Measurements from ENCODE around the gene SAG. TPM values are rescaled to one million over a fixed set of nuclear protein-coding genes. Genes with fewer than 3 reads are reported as not detected.

Gene SAG
- total RNA-seq: under 1 TPM in 1 of 9 donors, not detected in 8; 0.06 TPM
- polyA plus RNA-seq: under 1 TPM in 1 of 3 donors, not detected in 2; 0.20 TPM
- long read RNA-seq, donor 1: 0 reads
- long read RNA-seq, donor 2: 0 reads
- long read RNA-seq, donor 3: 0 reads
- long read RNA-seq, donor 4: 0 reads
- long read RNA-seq, donor 5: 0 reads
- long read RNA-seq, donor 6: 0 reads
- long read RNA-seq, donor 7: 0 reads
- long read RNA-seq, donor 8: 0 reads
- long read RNA-seq, donor 9: 0 reads
- long read RNA-seq, donor 10: 0 reads

DNA sequence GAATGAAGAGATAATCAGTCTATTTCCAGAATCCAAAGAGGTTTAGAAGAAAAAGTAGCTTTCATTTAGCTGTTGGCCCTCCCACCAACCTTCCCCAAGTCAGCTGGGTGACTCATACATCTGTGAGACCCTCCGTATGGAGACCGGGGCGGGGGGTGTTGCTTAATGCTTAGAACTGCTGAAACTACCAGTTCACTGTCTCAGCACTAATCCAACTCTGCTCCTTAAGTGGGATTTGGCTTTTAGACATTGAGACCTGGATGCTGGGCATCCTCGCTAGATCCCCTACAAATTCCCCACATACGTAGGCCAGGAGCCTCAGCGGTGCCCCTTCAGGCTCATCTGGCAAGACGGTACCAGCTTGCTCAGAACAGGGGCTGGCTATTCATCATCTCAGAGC is at the start of gene SAG:
Gene SAG, plus strand, starts transcription at position 252 of the 400 bp plus-strand sequence. CDS start 1,374 bp downstream, outside the sequence.
- TF ChIP-seq CTCF (IDR thresholded peaks at IDR 0.05): no peak
- TF ChIP-seq POLR2A (IDR thresholded peaks at IDR 0.05): no peak
- no peaks in the 10 kb centered on the region for H3K27me3 ChIP-seq
- H3K4me3 ChIP-seq: no peak within 1 kb of the TSS
- no peak for DNase-seq
- H3K36me3 ChIP-seq (replicated peaks in 1 of 2): no peaks in the 10 kb centered on the region
- H3K9me3 ChIP-seq (replicated peaks in 1 of 3): no peaks in the 10 kb centered on the region
- H3K4me1 ChIP-seq (replicated peaks in 1 of 2): peaks cover 0 to 6% of the 10 kb centered on the region in 2 donors
- 57 to 71% (median 66%) methylated on average over 4 to 7 of the region's 7 CpGs for WGBS, 4 donors
- intact Hi-C loops (cut with DNase I): no loop called here
- no peak within 1 kb of the TSS for H3K27ac ChIP-seq

- Histone ChIP-seq H3K4me3 (no peak overlapping the region), H3K27ac (no peak overlapping the region), H3K27me3 (no peaks in the 10 kb centered on the region), H3K9me3 (replicated peaks in 1 of 3) (no peaks in the 10 kb centered on the region), H3K36me3 (replicated peaks in 1 of 2) (peaks cover 0 to 70% of the 10 kb centered on the region in 2 donors), H3K4me1 (replicated peaks in 1 of 2) (peaks cover 0 to 13% of the 10 kb centered on the region in 2 donors)
- 89 to 94% (median 90%) methylated on average over 2 of the region's 2 CpGs for WGBS, 4 donors
- TF ChIP-seq POLR2A (IDR thresholded peaks at IDR 0.05): no peak
- TF ChIP-seq CTCF (IDR thresholded peaks at IDR 0.05): no peak
- intact Hi-C loops (cut with DNase I): loop anchor here (10.0 kb wide), 2 partner anchors 403 to 653 kb away; no protein-coding TSS in a partner anchor
- no peak for DNase-seq
Measured at GRCh38 chr2:233258211-233258610, 49.4 kb upstream of the SAG start.

- Histone ChIP-seq H3K4me1 (replicated peaks in 1 of 2) (peaks cover 0 to under 1% of the 10 kb centered on the region in 2 donors), H3K9me3 (replicated peaks in 1 of 3) (no peaks in the 10 kb centered on the region), H3K27ac (no peak overlapping the region), H3K27me3 (no peaks in the 10 kb centered on the region), H3K36me3 (replicated peaks in 1 of 2) (peaks cover 0 to 85% of the 10 kb centered on the region in 2 donors), H3K4me3 (no peak overlapping the region)
- 90 to 93% (median 92%) methylated on average over 1 of the region's 1 CpG for WGBS, 4 donors
- no peak for TF ChIP-seq CTCF (IDR thresholded peaks at IDR 0.05)
- no peak for TF ChIP-seq POLR2A (IDR thresholded peaks at IDR 0.05)
- DNase-seq: no peak
- intact Hi-C loops (cut with DNase I): loop anchor here (10.0 kb wide), 2 partner anchors 405 to 655 kb away; no protein-coding TSS in a partner anchor
Measured at GRCh38 chr2:233259730-233260129, 47.9 kb upstream of the SAG start.

- peaks cover 0 to 94% of the 10 kb centered on the region in 2 donors for H3K36me3 ChIP-seq (replicated peaks in 1 of 2)
Measured at GRCh38 chr2:233260661-233261060, 47.0 kb upstream of the SAG start.

More at GRCh38 chr2:233260661-233261060, 47.0 kb upstream of the SAG start:
- H3K4me3 ChIP-seq: no peak overlapping the region
- H3K27ac ChIP-seq: no peak overlapping the region
- H3K4me1 ChIP-seq (replicated peaks in 1 of 2): no peaks in the 10 kb centered on the region
- no peak for DNase-seq
- TF ChIP-seq POLR2A (IDR thresholded peaks at IDR 0.05) (no peak), CTCF (IDR thresholded peaks at IDR 0.05) (no peak)
- no peaks in the 10 kb centered on the region for H3K9me3 ChIP-seq (replicated peaks in 1 of 3)
- WGBS, 4 donors: 94 to 98% (median 97%) methylated on average over 5 of the region's 5 CpGs
- no peaks in the 10 kb centered on the region for H3K27me3 ChIP-seq
- intact Hi-C loops (cut with DNase I): no loop called here

Measured in adrenal gland (tissue), 19 donors.